Neutrophil (primary cell): Measurements from ENCODE around the gene RAF1.

Experiments used
- H3K27ac ChIP-seq: fragments of 200-600 bp; sonication (generic); 2 replicates; pipeline ENCODE4 v1.5.1; 2016; ENCODE audit warnings: mild to moderate bottlenecking, moderate library complexity
- H3K27me3 ChIP-seq: fragments of 200-600 bp; sonication (generic); 2 replicates; pipeline ENCODE4 v1.6.0; 2016; ENCODE audit warnings: mild to moderate bottlenecking
- H3K36me3 ChIP-seq: fragments of 200-600 bp; sonication (generic); 2 replicates; pipeline ENCODE4 v1.5.1; 2017
- H3K4me1 ChIP-seq, 2 experiments: fragments of 200-600 bp in 1 of 2; sonication (generic) in 1 of 2; 1 replicate in 1 of 2; 2 replicates in 1 of 2; pipeline versions ENCODE4 v1.5.1 to v1.6.1; 2013 to 2016; ENCODE audit warnings: low read depth in 1 of 2, low read length in 1 of 2, mild to moderate bottlenecking in 1 of 2, moderate library complexity in 1 of 2; ENCODE audit not compliant: control insufficient read depth in 1 of 2, insufficient read depth in 1 of 2
- H3K4me3 ChIP-seq, 2 experiments: fragments of 200-600 bp in 1 of 2; sonication (generic) in 1 of 2; 1 replicate in 1 of 2; 2 replicates in 1 of 2; pipeline ENCODE4 v1.5.1; 2013 to 2016; ENCODE audit warnings: low read depth in 1 of 2, low read length in 1 of 2, mild to moderate bottlenecking in 1 of 2, moderate library complexity in 1 of 2
- H3K9me3 ChIP-seq: fragments of 200-600 bp; sonication (generic); 2 replicates; pipeline ENCODE4 v1.5.1; 2016
- CTCF ChIP-seq: fragments of 200-600 bp; sonication (generic); IDR thresholded peaks from 2 replicates; pipeline ENCODE4 v1.5.1; 2016; ENCODE audit warnings: antibody characterized with exemption

Gene RAF1

GRCh38 chr3:12686096-12686495 is 22.2 kb upstream of the RAF1 start:
- Histone ChIP-seq H3K36me3 (no peaks in the 10 kb centered on the region), H3K4me1 (peaks cover 31 to 38% of the 10 kb centered on the region in 2 experiments), H3K27ac (no peak overlapping the region), H3K27me3 (no peaks in the 10 kb centered on the region), H3K9me3 (no peaks in the 10 kb centered on the region), H3K4me3 (no peak overlapping the region)
- TF ChIP-seq CTCF = no peak

DNA sequence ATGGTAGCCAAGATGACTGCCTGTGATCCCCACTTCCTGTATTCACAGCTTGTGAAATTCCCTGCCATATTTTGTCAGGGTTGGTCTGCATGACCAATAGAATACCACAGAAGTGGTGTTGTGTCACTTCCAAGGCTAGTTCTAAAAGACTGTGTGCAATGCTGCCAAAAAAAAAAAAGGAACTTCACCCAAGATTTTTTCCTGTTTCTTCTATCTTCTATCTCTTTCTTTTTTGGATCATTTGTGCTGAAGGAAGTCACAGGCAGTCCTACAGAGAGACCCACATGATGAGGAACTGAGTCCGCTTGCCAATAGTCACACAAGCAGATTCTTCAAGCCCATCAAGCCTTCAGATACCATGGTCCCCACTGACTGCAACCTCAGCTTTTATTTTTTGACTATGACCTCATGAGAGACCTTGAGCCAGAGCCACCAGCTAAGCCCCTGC is 18.1 kb upstream of the RAF1 start:
- no peaks in the 10 kb centered on the region for H3K36me3 ChIP-seq
- peak overlapping the region; percentile 95 for H3K27ac ChIP-seq
- peaks cover 49 to 56% of the 10 kb centered on the region in 2 experiments for H3K4me1 ChIP-seq
- no peak for TF ChIP-seq CTCF
- H3K9me3 ChIP-seq = no peaks in the 10 kb centered on the region
- peak overlapping the region; percentile 28 to 38 for H3K4me3 ChIP-seq
- no peaks in the 10 kb centered on the region for H3K27me3 ChIP-seq

GRCh38 chr3:12681089-12681942 is 17.4 kb upstream of the RAF1 start:
- Histone ChIP-seq H3K36me3 (no peaks in the 10 kb centered on the region), H3K4me3 (no peak overlapping the region), H3K27ac (peak overlapping the region; percentile 95), H3K4me1 (peaks cover 55 to 63% of the 10 kb centered on the region in 2 experiments), H3K9me3 (no peaks in the 10 kb centered on the region), H3K27me3 (no peaks in the 10 kb centered on the region)
- no peak for TF ChIP-seq CTCF

DNA sequence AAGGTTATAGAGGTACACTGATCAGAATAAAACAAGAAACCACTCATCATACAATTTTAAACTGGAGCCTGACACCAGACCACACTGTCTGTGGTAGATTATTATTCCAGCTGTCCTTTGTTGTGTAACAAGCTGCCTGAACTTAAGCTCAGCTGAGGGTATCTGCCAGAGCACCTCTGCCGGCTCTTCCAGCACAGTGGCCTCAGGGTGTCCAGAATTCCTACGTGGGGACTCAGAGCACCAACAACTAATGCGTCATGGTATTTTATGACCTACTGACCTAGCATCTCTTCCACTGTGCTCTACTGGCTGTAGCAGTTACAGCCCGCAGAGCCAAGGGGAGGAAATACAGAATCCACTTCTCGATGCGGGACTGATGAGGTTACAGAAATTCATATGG is 15.6 kb upstream of the RAF1 start:
- TF ChIP-seq CTCF = no peak
- H3K4me1 ChIP-seq = peaks cover 71 to 80% of the 10 kb centered on the region in 2 experiments

GRCh38 chr3:12677616-12678015 is 13.7 kb upstream of the RAF1 start:
- Histone ChIP-seq H3K36me3 (no peaks in the 10 kb centered on the region), H3K4me1 (peaks cover 66 to 81% of the 10 kb centered on the region in 2 experiments), H3K27me3 (no peaks in the 10 kb centered on the region), H3K4me3 (peak overlapping the region; percentile 54), H3K9me3 (no peaks in the 10 kb centered on the region), H3K27ac (peak overlapping the region; percentile 95)
- TF ChIP-seq CTCF = no peak

More for the DNA sequence above, 15.6 kb upstream of the RAF1 start:
- Histone ChIP-seq H3K4me3 (no peak overlapping the region), H3K27ac (peak overlapping the region; percentile 95), H3K36me3 (no peaks in the 10 kb centered on the region), H3K27me3 (no peaks in the 10 kb centered on the region), H3K9me3 (no peaks in the 10 kb centered on the region)
